Measurements from ENCODE around the gene FREM1. TPM values are rescaled to one million over a fixed set of nuclear protein-coding genes. Genes with fewer than 3 reads are reported as not detected.

The FREM1 gene, protein sequence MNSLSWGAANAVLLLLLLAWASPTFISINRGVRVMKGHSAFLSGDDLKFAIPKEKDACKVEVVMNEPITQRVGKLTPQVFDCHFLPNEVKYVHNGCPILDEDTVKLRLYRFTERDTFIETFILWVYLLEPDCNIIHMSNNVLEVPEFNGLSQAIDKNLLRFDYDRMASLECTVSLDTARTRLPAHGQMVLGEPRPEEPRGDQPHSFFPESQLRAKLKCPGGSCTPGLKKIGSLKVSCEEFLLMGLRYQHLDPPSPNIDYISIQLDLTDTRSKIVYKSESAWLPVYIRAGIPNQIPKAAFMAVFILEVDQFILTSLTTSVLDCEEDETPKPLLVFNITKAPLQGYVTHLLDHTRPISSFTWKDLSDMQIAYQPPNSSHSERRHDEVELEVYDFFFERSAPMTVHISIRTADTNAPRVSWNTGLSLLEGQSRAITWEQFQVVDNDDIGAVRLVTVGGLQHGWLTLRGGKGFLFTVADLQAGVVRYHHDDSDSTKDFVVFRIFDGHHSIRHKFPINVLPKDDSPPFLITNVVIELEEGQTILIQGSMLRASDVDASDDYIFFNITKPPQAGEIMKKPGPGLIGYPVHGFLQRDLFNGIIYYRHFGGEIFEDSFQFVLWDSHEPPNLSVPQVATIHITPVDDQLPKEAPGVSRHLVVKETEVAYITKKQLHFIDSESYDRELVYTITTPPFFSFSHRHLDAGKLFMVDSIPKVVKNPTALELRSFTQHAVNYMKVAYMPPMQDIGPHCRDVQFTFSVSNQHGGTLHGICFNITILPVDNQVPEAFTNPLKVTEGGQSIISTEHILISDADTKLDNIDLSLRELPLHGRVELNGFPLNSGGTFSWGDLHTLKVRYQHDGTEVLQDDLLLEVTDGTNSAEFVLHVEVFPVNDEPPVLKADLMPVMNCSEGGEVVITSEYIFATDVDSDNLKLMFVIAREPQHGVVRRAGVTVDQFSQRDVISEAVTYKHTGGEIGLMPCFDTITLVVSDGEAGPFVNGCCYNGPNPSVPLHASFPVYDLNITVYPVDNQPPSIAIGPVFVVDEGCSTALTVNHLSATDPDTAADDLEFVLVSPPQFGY (N-terminal part only)
- total RNA-seq = not detected

DNA sequence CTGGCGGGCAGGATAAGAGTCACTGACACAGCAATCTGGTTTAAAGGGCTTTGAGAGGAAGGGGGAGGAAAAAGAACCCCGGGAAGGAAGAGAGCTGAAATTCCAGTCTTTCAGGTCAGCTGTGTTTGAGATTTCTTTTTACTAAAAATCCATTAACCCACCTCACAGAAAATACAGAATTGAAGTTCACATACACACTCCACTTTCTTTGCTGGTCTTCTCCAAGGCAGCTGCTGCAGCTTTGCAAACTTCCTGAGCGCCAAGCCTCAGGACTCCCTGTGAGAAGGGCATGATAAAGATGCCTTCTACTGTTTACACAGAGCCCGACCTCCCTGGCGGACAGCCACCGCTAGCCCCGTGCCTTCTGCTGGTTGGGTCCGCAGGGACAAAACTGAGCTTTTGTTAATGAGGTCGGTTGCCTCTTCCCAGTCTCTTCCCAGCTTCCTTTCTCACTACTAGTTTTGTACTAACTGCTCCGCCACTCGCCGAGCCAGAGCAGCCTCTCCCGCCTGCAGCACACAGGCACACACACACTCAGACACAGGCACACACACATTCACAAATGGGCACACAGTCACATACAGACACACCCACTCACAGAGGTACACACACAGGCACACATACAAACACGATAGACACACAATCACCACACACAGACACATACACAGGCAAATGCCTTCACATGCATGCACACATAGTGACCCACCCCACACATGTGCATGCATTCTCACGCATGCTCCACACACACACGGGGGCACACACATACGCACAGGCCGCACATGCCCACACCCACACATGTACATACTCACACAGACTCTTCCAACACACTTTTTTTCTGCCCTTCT, at the start of gene FREM1:
FREM1 (minus strand) TSS at position 468 of the 845 bp plus-strand sequence. CDS start 41,451 bp downstream, outside the sequence.
- ATAC-seq (ENCODE audit: low read depth) (no peak), DNase-seq (no peak)
- no peak within 1 kb of the TSS for H3K27ac Mint-ChIP-seq
- POLR2A ChIA-PET = no interaction called here
- no peaks in the 10 kb centered on the region for H3K36me3 Mint-ChIP-seq
- H3K4me1 Mint-ChIP-seq = no peaks in the 10 kb centered on the region
- peaks cover 12% of the 10 kb centered on the region for H3K27me3 Mint-ChIP-seq
- H3K4me3 Mint-ChIP-seq = no peak within 1 kb of the TSS
- no peaks in the 10 kb centered on the region for H3K9me3 Mint-ChIP-seq

DNA sequence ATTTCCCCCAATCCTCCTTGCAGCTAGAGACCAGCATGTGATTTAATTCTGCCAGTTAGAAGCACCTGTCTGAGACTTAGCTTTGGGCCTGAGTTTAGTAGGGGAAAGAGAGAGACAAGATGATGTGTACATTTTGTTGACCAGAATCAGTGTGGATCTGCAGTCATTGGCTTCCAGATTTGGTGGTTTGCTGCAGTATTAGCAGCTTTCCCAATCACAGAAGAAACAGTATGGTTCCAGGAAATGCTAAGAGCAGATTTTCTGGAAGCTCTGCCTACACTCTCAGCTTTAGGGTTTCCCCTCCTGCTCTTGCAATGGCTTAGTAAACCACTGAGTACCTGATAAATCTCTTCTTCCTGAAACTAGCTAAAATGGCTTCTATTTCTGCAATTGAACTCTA, 48.8 kb upstream of the FREM1 start:
- DNase-seq = no peak

DNA sequence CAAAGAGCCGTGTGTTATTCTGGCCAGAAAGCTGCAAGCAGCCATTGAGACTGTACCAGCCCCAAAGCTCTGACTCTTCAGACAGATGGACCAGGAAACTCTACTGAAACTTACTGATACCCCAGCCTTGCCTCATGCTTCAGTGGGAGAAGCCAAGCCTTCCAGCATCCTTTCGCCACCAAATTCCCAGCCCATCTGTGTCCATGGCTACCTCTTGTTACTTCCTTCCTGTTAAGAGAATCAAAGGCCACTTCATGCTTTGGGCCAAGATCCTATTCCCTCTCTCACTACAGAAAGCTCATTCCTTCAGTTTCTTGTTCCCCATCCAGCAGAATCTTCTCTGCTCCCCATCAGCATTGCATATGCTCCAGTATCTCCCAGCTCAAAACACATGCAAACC, 46.9 kb upstream of the FREM1 start:
- no peak overlapping the region for H3K27ac Mint-ChIP-seq
- POLR2A ChIA-PET = no interaction called here
- ATAC-seq (ENCODE audit: low read depth) = no peak
- no peak overlapping the region for H3K4me3 Mint-ChIP-seq
- no peaks in the 10 kb centered on the region for H3K36me3 Mint-ChIP-seq
- H3K9me3 Mint-ChIP-seq = no peaks in the 10 kb centered on the region
- H3K27me3 Mint-ChIP-seq = no peaks in the 10 kb centered on the region
- no peak for DNase-seq
- peaks cover 20% of the 10 kb centered on the region for H3K4me1 Mint-ChIP-seq

More for the DNA sequence above, 48.8 kb upstream of the FREM1 start:
- H3K27ac Mint-ChIP-seq = peak overlapping the region; percentile 23
- no peak overlapping the region for H3K4me3 Mint-ChIP-seq
- H3K9me3 Mint-ChIP-seq = no peaks in the 10 kb centered on the region
- peak; percentile 59 for ATAC-seq (ENCODE audit: low read depth)
- POLR2A ChIA-PET = no interaction called here
- H3K36me3 Mint-ChIP-seq = no peaks in the 10 kb centered on the region
- H3K27me3 Mint-ChIP-seq = no peaks in the 10 kb centered on the region
- H3K4me1 Mint-ChIP-seq = peaks cover 21% of the 10 kb centered on the region

DNA sequence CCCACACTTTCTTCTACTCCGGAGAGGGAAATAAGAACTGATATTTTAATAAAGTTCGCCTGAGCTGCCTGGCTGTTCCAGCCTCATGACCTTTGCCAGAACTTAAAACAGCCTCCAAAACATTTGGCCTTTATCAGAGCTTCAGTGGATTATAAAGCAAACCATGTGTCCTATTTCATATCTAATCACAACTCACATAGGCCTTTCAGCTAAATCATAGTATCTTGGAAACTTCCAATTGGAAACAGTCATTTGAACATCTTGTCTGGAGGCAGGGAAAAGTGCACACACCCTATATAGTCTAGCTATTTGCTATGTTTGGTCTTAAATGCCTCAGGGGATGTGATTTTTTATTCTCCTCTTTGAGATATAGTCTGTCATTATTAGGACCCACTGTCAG, 46.0 kb upstream of the FREM1 start:
- H3K27ac Mint-ChIP-seq = no peak overlapping the region
- DNase-seq (no peak), ATAC-seq (ENCODE audit: low read depth) (no peak)
- H3K27me3 Mint-ChIP-seq = peaks cover 4% of the 10 kb centered on the region
- no peak overlapping the region for H3K4me3 Mint-ChIP-seq
- peaks cover 3% of the 10 kb centered on the region for H3K9me3 Mint-ChIP-seq
- peaks cover 17% of the 10 kb centered on the region for H3K4me1 Mint-ChIP-seq
- H3K36me3 Mint-ChIP-seq = no peaks in the 10 kb centered on the region
- POLR2A ChIA-PET = no interaction called here

DNA sequence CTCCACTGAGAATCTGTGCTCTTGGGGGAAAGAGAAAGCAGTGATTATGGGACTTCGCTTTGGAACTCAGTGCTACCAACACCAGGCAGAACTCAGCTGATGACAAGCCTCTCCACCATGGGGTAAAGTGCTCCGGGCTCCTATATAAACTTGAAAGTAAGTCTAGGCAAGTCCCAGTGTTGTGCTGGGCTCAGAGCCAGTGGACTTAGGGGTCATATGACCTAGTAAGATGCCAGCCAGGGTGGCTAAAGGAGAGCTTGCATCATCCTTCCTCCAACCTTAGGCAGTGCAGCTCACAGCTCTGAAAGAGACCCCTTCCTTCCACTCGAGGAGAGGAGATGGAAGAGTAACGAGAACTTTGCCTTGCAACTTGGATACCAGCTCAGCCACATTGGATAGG, 35.1 kb upstream of the FREM1 start:
- POLR2A ChIA-PET = no interaction called here
- H3K4me1 Mint-ChIP-seq = no peaks in the 10 kb centered on the region

DNA sequence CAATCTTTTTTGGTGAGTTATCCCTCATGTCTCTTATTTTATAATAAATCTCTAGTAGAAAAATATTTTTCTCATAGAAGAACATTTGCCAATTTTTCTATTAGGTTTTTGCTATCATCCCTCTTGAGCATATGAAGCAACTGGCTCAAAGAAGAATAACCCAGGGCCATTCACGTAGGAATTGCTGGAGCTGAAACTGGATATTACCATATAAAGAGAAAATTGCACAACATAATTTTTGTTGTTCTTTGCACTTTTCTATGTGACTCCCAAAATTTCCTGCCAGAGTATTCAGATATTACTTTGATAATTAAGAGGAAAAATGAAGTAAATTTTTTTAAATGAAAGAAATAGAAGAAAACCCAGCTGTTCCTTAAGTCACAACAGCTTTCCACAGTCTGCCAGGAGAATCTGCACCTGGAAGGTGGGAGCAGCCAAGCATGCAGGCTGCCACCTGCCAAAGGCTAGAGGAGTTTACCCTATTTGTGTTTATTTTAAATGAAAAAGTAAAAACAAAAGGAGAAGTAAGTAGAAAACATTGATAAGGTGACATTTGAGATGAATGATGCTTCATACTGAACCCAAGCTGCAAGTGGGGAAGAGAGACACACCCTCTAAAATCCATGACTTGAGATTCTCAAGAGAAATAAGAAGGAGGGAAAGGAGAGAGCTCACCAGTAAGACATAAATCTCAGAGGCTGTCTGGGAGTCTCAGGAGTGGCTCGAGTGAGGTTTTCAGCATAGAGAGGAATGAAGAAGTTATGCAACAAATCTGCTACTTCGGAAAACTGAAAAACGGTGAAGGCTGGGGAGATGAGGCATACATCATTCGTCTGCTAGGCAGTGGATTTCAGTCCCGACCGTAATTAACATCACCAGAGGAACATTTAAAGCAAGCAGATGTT, 31.5 kb upstream of the FREM1 start:
- POLR2A ChIA-PET = no interaction called here
- ATAC-seq (ENCODE audit: low read depth) (no peak), DNase-seq (no peak)
- peaks cover 7% of the 10 kb centered on the region for H3K27me3 Mint-ChIP-seq
- no peaks in the 10 kb centered on the region for H3K4me1 Mint-ChIP-seq
- peaks cover 2% of the 10 kb centered on the region for H3K9me3 Mint-ChIP-seq
- no peaks in the 10 kb centered on the region for H3K36me3 Mint-ChIP-seq
- no peak overlapping the region for H3K27ac Mint-ChIP-seq
- no peak overlapping the region for H3K4me3 Mint-ChIP-seq

More for the DNA sequence above, 35.1 kb upstream of the FREM1 start:
- Mint-ChIP-seq H3K36me3 (no peaks in the 10 kb centered on the region), H3K4me3 (no peak overlapping the region), H3K9me3 (peaks cover 2% of the 10 kb centered on the region), H3K27ac (no peak overlapping the region), H3K27me3 (no peaks in the 10 kb centered on the region)
- no peak for ATAC-seq (ENCODE audit: low read depth)
- DNase-seq = no peak

DNA sequence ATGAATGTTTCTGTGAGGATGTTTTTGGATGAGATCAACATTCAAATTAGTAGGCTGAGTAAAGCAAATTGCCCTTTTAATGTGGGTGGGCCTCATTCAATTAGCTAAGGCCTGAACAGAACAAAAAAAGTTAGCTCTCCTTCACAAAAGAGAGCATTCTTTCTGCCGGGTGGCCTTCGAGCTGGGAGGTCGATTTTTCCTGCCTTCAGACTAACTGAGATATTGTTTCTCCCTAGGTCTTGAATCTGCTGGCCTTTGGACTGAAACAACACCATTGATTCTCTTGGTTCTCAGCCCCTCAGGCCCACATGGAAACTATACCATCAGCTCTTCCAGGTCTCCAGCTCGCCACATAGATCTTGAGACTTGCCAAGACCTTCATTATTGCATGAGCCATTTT, 29.1 kb upstream of the FREM1 start:
- POLR2A ChIA-PET = no interaction called here
- Mint-ChIP-seq H3K4me1 (no peaks in the 10 kb centered on the region), H3K4me3 (no peak overlapping the region), H3K36me3 (no peaks in the 10 kb centered on the region), H3K27me3 (peaks cover 7% of the 10 kb centered on the region), H3K27ac (no peak overlapping the region), H3K9me3 (no peaks in the 10 kb centered on the region)
- ATAC-seq (ENCODE audit: low read depth) (no peak), DNase-seq (no peak)

DNA sequence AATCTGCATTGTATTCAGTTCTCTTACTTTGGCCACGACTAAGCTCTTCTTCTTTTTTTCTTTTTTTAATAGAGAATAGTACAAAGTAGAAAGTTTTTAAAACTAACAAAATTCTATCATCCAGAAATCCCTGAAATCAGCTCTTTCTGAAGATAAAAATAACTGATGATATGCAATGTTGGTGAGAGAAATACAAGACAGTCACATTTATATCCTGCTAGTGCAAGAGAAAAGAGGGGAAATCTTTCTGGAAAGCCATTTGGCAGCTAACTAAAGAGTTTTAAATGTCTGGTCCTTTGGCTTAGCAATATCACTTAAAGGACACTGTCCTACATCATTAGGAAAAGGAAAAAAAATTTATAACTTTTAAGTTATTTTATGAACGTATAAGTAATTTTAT, 27.0 kb upstream of the FREM1 start:
- Mint-ChIP-seq H3K27ac (no peak overlapping the region), H3K4me3 (no peak overlapping the region), H3K4me1 (no peaks in the 10 kb centered on the region), H3K27me3 (peaks cover 7% of the 10 kb centered on the region), H3K36me3 (no peaks in the 10 kb centered on the region), H3K9me3 (no peaks in the 10 kb centered on the region)
- no peak for ATAC-seq (ENCODE audit: low read depth)
- DNase-seq = no peak
- POLR2A ChIA-PET = no interaction called here

DNA sequence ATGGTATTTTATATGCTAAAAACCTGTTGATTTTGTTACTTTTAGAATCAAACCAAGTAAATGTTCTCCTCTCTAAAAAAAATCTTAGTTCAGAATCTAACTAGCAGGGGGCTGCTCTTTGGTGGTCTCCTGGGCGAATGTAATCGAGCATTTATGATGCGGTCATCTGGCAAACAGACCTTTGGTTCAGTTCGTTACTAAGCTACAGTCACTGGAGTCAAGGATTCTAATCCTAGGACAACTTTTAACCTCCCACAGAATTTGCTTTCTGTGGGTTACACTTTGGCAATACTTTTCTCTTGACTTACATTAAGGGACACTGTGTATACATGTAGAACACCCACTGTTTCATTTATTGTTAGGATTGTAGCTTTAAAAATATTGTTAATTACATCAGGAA, 26.3 kb upstream of the FREM1 start:
- POLR2A ChIA-PET = no interaction called here
- Mint-ChIP-seq H3K36me3 (no peaks in the 10 kb centered on the region), H3K4me1 (no peaks in the 10 kb centered on the region), H3K9me3 (no peaks in the 10 kb centered on the region), H3K4me3 (no peak overlapping the region), H3K27ac (no peak overlapping the region), H3K27me3 (peaks cover 7% of the 10 kb centered on the region)
- no peak for DNase-seq
- no peak for ATAC-seq (ENCODE audit: low read depth)

DNA sequence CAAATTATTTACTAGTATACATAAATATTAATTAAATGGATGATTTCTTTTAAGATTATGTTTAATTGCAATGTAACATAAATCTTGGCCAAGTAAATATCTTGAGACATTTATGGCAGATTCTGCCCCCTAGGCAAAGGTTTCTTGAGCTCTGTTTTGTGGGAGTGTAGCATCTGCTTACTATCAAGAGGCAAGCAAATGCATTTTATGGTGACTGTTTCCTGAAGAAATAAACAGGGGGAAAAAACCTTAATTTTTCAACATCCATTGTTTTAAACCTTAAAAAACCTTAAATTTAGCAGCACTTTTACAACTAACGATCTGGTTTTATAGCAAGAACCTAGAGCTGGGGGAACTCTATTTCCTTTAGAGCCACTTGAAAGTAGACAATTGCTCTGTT, 25.7 kb upstream of the FREM1 start:
- DNase-seq (no peak), ATAC-seq (ENCODE audit: low read depth) (no peak)
- Mint-ChIP-seq H3K27me3 (peaks cover 7% of the 10 kb centered on the region), H3K4me3 (no peak overlapping the region), H3K9me3 (no peaks in the 10 kb centered on the region), H3K4me1 (no peaks in the 10 kb centered on the region), H3K27ac (no peak overlapping the region), H3K36me3 (no peaks in the 10 kb centered on the region)
- POLR2A ChIA-PET = no interaction called here

DNA sequence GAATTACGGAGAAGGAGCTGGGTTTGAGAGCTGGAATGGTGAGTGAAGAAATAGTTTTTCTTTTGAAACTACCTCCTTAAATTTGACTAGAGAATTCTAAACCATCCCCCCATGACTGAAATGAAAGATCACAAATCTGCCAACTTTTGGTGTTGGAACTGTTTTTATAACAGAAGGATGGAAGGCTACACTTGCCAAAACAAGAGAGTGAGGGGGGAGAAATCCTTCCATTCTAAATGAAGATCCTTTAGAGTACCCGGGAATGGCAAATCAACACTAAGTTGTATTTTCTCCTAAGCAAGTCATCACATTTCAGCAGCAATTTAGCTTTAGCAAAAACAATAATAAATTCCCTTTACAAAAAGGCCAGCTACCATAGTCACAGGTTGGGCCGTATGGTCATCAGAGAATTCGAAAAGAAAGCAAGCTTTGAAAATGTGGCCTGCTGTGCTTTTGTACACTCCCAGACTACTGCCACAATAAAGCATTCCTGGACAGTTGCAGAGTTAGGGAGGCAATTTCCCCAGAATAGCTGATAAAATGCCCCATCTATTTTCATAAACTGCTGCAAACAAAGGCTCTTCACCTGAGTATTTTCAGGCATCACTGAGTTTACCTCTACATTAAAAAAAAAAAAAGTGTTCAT, 25.0 kb upstream of the FREM1 start:
- no peak overlapping the region for H3K27ac Mint-ChIP-seq
- H3K27me3 Mint-ChIP-seq = peaks cover 7% of the 10 kb centered on the region
- ATAC-seq (ENCODE audit: low read depth) (no peak), DNase-seq (no peak)
- no peaks in the 10 kb centered on the region for H3K9me3 Mint-ChIP-seq
- H3K4me1 Mint-ChIP-seq = no peaks in the 10 kb centered on the region
- POLR2A ChIA-PET = no interaction called here
- H3K36me3 Mint-ChIP-seq = no peaks in the 10 kb centered on the region
- no peak overlapping the region for H3K4me3 Mint-ChIP-seq

DNA sequence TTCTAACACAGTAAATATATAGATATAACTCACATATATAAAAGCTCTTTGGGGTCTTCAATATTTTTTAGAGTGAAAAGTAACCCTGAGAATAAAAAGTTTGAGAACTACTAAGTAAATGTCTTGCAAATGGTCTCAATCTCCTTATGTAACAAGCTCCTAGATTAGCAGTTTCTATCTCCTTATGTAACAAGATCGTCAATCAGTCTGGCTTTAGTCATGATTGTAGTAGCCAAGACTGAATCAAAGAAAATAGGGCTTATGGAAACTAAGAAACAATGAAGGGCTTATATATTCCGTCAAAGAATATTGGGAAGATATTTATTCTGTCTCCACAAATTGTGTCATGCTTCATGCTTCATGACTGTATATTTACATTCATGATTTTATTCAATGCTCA, 22.4 kb upstream of the FREM1 start:
- POLR2A ChIA-PET = no interaction called here

More for the DNA sequence above, 22.4 kb upstream of the FREM1 start:
- no peaks in the 10 kb centered on the region for H3K27me3 Mint-ChIP-seq
- H3K9me3 Mint-ChIP-seq = no peaks in the 10 kb centered on the region
- H3K27ac Mint-ChIP-seq = no peak overlapping the region
- H3K4me1 Mint-ChIP-seq = no peaks in the 10 kb centered on the region
- H3K4me3 Mint-ChIP-seq = no peak overlapping the region
- no peak for DNase-seq
- H3K36me3 Mint-ChIP-seq = no peaks in the 10 kb centered on the region
- ATAC-seq (ENCODE audit: low read depth) = no peak

Data from activated naive CD8-positive, alpha-beta T cell treated with anti-CD3 and anti-CD28 coated beads, Interleukin-2, amount 10 ng/mL, durations not matched to agents 7 days and 5 days (primary cell).